OCI-LY7 (cell line): ENCODE measurements around the gene ANKRD33B.

Experiments
- EZH2phosphoT487 ChIP-seq: fragments of 200-600 bp; sonication (generic); IDR thresholded peaks from 2 replicates; pipeline ENCODE4 v1.6.1; 2018; ENCODE audit warnings: low read depth, borderline replicate concordance, mild to moderate bottlenecking, mixed run types, antibody characterized with exemption, low read length, moderate library complexity, mixed read lengths
- TF ChIP-seq, protein P1 (sequence below): fragments of 200-600 bp; sonication (generic); conservative IDR thresholded peaks from 2 replicates; pipeline ENCODE4 v1.5.1; 2014; ENCODE audit warnings: mild to moderate bottlenecking, antibody characterized with exemption, low read length, moderate library complexity, mixed read lengths

GRCh38 chr5:10591966-10592365 lies 28.1 kb downstream of the ANKRD33B start:
- TF ChIP-seq, protein P1, sequence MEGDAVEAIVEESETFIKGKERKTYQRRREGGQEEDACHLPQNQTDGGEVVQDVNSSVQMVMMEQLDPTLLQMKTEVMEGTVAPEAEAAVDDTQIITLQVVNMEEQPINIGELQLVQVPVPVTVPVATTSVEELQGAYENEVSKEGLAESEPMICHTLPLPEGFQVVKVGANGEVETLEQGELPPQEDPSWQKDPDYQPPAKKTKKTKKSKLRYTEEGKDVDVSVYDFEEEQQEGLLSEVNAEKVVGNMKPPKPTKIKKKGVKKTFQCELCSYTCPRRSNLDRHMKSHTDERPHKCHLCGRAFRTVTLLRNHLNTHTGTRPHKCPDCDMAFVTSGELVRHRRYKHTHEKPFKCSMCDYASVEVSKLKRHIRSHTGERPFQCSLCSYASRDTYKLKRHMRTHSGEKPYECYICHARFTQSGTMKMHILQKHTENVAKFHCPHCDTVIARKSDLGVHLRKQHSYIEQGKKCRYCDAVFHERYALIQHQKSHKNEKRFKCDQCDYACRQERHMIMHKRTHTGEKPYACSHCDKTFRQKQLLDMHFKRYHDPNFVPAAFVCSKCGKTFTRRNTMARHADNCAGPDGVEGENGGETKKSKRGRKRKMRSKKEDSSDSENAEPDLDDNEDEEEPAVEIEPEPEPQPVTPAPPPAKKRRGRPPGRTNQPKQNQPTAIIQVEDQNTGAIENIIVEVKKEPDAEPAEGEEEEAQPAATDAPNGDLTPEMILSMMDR, result no peak
- no peak for TF ChIP-seq EZH2phosphoT487
